K562 (cell line): ENCODE results near the gene CMBL. TPM values are rescaled to one million over a fixed set of nuclear protein-coding genes. Genes with fewer than 3 reads are reported as not detected.

Source experiments
- C11orf30 ChIP-seq: fragments of 450-650 bp; IDR thresholded peaks from 2 replicates; pipeline ENCODE4 v1.6.1; 2016; ENCODE audit warnings: low read depth, mild to moderate bottlenecking
- CEBPB ChIP-seq: fragments of 450-650 bp; IDR thresholded peaks from 2 replicates; pipeline ENCODE4 v1.6.1; 2016; ENCODE audit warnings: missing genetic modification characterization, missing compliant biosample characterization
- CREB5 ChIP-seq: fragments of 250-450 bp; sonication (Bioruptor Pico); IDR thresholded peaks from 2 replicates; pipeline ENCODE4 v1.5.0; 2020; ENCODE audit warnings: mild to moderate bottlenecking
- E2F1 ChIP-seq: sonication (generic); formaldehyde crosslinking; IDR thresholded peaks from 2 replicates; pipeline ENCODE4 v1.8.1; 2023; ENCODE audit warnings: mild to moderate bottlenecking, missing genetic modification reagents, moderate library complexity
- E2F3 ChIP-seq: fragments of 250-450 bp; sonication (Bioruptor Pico); IDR thresholded peaks from 2 replicates; pipeline ENCODE4 v1.4.0; 2020; ENCODE audit warnings: mild to moderate bottlenecking
- FOXA1 ChIP-seq: fragments of 450-650 bp; IDR thresholded peaks from 2 replicates; pipeline ENCODE4 v1.6.1; 2016; ENCODE audit warnings: mild to moderate bottlenecking, borderline replicate concordance
- MNT ChIP-seq, 2 experiments: fragments of 450-650 bp; conservative IDR thresholded peaks; 2 replicates each; pipeline ENCODE4 v1.6.1; 2017; ENCODE audit warnings: mild to moderate bottlenecking in 2 of 2, moderate library complexity in 2 of 2
- NCOA4 ChIP-seq: fragments of 450-650 bp; IDR thresholded peaks from 2 replicates; pipeline ENCODE4 v1.6.1; 2018; ENCODE audit warnings: mild to moderate bottlenecking; ENCODE audit not compliant: partially characterized antibody
- NFXL1 ChIP-seq: fragments of 450-650 bp; formaldehyde crosslinking; IDR thresholded peaks from 2 replicates; pipeline ENCODE4 v1.4.0; 2021; ENCODE audit warnings: mild to moderate bottlenecking
- SMAD2 ChIP-seq: fragments of 150-350 bp; IDR thresholded peaks from 2 replicates; pipeline ENCODE4 v1.6.1; 2014; ENCODE audit warnings: low read depth, mild to moderate bottlenecking, low read length
- SP1 ChIP-seq: sonication (generic); formaldehyde crosslinking; IDR thresholded peaks from 2 replicates; pipeline ENCODE4 v1.8.1; 2022; ENCODE audit warnings: mild to moderate bottlenecking, missing genetic modification reagents
- SUPT5H ChIP-seq: fragments of 450-650 bp; IDR thresholded peaks from 2 replicates; pipeline ENCODE4 v1.6.1; 2016
- TCF7 ChIP-seq: sonication (generic); IDR thresholded peaks from 2 replicates; pipeline ENCODE4 v1.6.1; 2016; ENCODE audit warnings: antibody characterized with exemption, borderline replicate concordance
- THRA ChIP-seq: fragments of 450-650 bp; IDR thresholded peaks from 2 replicates; pipeline ENCODE4 v1.6.1; 2017; ENCODE audit warnings: mild to moderate bottlenecking, moderate library complexity
- U2AF2 ChIP-seq: fragments of 200-400 bp; formaldehyde crosslinking; optimal IDR thresholded peaks from 2 replicates; pipeline ENCODE3; 2017; ENCODE audit warnings: low read depth, mild to moderate bottlenecking, low read length
- ZBTB26 ChIP-seq: fragments of 450-650 bp; formaldehyde crosslinking; IDR thresholded peaks from 2 replicates; pipeline ENCODE4 v1.4.0; 2022; ENCODE audit warnings: missing genetic modification characterization
- ZNF395 ChIP-seq: fragments of 200-800 bp; sonication (Bioruptor generic); IDR thresholded peaks from 2 replicates; pipeline ENCODE4 v1.6.1; 2017; ENCODE audit warnings: missing genetic modification characterization, missing compliant biosample characterization
- ZNF449 ChIP-seq: fragments of 250-450 bp; sonication (Bioruptor Pico); IDR thresholded peaks from 2 replicates; pipeline ENCODE4 v1.8.0; 2022; ENCODE audit warnings: moderate library complexity, mild to moderate bottlenecking, inconsistent platforms
- polyA plus RNA-seq, 8 experiments: library from polyadenylated mRNA; depleted of rRNA in 4 of 8; stranded (reverse) in 5 of 8; unstranded in 3 of 8; fragments of >200 nt; fragmentation: Nextera tagmentation in 2 of 8; fragmentation: Illumina TruSeq in 1 of 8; extraction: Ambion mirVana in 2 of 8; extraction: Trizol in 1 of 8; gene quantifications; 2 replicates each; pipeline versions ENCODE4 v1.2.1 to v1.2.3, GENCODE V29; 2011 to 2014; ENCODE audit warnings: inconsistent platforms in 1 of 8, missing spikeins in 1 of 8
- total RNA-seq, 7 experiments: library from RNA; depleted of rRNA in 6 of 7; stranded (reverse); fragments of >200 nt in 6 of 7; fragmentation: Illumina TruSeq in 2 of 7; extraction: Trizol in 2 of 7; gene quantifications; 2 replicates each; pipeline versions ENCODE4 v1.2.1 to v1.2.3, GENCODE V29; 2011 to 2021; ENCODE audit warnings: low replicate concordance in 1 of 7

CMBL gene
- total and polyA plus RNA-seq, 9 of the 15 experiments (the other 6 are each of a cell fraction or from before 2014, with no cell fraction given) = 22.6 to 192 (median 71.1) TPM

- TF ChIP-seq ZNF395 (CRISPR knock-in tag) (no peak), E2F3 (no peak), ZBTB26 (CRISPR knock-in tag) (no peak), E2F1 (CRISPR knock-in tag) (no peak), SMAD2 (no peak), NCOA4 (no peak), THRA (no peak), CEBPB (tag) (no peak), TCF7 (no peak), U2AF2 (no peak), SUPT5H (no peak), CREB5 (CRISPR knock-in tag) (no peak), MNT (conservative IDR thresholded peaks at IDR 0.05) (peak; percentile 64 to 66), C11orf30 (peak; percentile 28; the same call in 1 of the 2 replicates), ZNF449 (CRISPR knock-in tag) (no peak), FOXA1 (no peak), NFXL1 (CRISPR knock-in tag) (no peak), SP1 (no peak)
Observed at GRCh38 chr5:10317825-10318682, 10.4 kb upstream of the CMBL start (continued).
